ENCODE results near the gene AHCTF1.
"Not testable (repeated sequence)": the region's sequence is repeated elsewhere in the genome, so short reads cannot be mapped to it uniquely, and the experiment has no call there.

AHCTF1 gene

GRCh38 chr1:246836209-246836966 is 95.4 kb downstream of the AHCTF1 start:
- no peak for DNase-seq

DNA sequence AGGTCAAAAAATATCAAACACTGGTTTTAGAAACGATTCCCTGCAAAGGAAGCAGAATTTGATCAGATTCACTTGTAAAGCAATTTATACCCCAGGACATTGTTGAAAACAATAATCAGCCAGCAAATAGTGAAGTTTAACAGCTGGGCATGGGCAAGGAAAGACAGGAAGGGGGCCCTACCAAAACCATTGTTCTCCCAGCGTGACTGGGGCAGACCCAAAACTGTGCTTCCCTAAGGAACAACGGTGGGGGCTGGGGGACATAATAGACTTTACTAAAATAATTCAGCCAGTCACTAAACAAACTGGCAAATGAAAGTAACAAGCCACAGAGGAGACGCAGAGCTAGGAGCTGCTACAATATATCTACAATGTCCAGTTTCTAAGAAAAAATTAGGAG is 100.2 kb downstream of the AHCTF1 start:
- DNase-seq: no peak

GRCh38 chr1:246828818-246829217 is 102.9 kb downstream of the AHCTF1 start:
- DNase-seq: no peak

DNA sequence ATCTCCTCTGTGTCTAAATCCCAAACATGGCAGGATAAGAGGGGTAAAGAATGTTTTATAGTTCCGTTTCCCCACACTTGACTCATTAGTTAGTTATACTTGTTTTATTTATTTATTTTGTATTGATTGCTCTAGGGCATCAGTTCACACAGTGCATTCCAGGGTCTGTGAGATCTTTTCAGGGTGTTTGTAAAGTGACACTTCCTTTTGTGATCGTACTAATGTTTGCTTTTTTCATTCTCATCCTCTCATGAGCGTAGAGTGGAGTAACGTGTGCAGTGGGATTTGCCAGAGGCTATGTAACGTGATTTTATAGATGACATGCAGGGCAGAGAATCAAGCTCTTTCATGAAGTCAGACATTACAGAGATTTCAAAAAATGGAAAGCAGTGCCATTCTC is 104.4 kb downstream of the AHCTF1 start:
- no peak for DNase-seq

DNA sequence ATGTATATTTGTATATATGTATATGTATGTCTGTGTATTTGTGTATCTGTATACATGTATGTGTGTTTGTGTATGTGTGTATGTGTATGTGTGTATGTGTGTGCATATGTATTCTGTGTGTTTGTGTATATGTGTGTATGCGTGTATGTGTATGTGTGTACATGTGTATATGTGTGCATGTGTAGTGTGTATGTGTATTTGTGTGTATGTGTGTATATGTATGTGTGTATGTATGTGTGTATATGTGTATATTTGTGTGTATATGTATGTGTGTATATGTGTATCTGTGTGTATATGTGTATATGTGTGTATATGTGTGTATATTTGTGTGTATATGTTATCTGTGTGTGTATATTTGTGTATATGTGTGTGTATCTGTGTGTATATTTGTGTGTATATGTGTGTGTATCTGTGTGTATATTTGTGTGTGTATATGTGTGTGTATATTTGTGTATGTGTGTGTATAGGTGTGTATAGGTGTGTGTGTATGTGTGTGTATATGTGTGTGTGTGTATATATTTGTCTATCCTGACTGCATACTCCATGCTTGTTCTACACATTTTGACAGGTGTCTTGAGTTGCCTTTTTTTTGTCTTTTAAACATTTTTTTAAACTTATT is 106.1 kb downstream of the AHCTF1 start:
- DNase-seq: no peak

DNA sequence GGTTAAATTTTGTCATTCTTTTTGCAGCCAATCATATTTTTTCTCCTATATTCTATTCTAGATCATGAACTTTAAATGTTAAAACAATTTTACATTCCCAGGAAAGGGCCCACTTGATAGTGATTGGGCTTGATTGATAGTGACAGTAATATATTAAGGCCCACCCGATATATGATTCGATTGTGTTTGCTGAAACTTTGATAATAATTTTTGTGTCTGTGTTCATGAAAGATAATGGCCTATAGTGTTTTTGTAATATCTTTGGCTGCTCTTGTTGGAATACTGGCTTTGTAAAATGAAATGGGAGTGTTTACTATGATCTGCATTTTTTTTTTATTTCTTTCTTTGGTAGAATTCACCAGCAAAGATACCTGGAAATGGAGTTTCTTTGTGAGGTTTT is 107.2 kb downstream of the AHCTF1 start:
- DNase-seq: no peak

DNA sequence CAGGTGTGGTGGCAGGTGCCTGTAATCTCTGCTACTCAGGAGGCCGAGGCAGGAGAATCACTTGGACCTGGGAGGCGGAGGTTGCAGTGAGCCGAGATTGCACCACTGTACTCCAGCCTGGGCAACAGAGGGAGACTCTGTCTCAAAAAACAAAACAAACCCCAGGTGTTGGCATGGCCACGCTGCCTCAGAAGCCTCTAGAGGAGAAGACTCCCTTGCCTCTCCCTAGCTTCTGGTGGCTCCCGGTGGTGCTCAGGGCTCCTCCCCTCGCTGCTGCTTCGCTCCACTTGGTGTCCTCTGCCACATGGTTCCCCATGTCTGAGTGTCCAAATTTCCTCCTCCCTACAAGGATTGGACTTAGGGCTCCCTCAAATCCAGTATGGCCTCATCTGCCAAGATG is 109.6 kb downstream of the AHCTF1 start:
- not testable (repeated sequence) for DNase-seq

- no peak for DNase-seq
These were observed 111.1 kb downstream of the AHCTF1 start for GRCh38 chr1:246820666-246821065.

DNA sequence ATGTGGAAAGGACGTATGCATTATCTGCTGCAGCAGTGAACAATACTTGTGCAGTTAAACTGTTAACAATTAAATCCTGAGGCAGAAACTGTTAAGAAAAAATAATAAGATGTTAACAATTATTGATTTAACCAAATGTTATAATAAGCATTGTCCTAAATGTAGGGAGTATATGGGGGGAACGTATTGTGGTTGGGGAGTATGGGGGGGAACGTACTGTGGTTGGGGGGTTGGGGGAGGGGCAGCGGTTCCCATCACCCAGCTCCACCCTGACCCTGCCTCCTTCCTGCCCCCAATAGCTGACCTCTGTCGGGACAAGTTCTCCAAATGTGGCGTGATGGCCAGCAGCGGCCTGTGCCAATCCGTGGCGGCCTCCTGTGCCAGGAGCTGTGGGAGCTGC is 114.0 kb downstream of the AHCTF1 start:
- not testable (repeated sequence) for DNase-seq

- DNase-seq: no peak
These were observed 116.0 kb downstream of the AHCTF1 start for GRCh38 chr1:246815693-246816270.

DNA sequence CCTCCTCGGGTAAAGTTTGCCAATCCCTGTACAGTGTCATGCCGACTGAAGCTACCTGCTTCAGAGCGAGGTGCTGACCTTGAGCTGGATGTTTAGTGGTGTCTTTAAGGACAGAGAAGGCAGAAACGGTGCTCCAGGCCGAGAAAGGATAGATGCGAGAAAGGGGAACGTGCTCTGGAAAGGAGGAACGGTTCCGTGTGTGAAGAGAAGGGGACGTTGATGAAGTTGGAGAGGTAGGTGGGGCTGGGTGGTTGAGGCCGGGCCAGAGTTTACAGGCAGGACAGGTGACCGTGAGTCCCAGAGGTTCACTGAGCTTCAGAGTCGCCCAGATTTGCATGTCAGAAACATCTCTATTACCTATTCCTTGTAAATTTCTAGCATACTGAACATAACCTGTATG is 116.9 kb downstream of the AHCTF1 start:
- no peak for DNase-seq

GRCh38 chr1:246813325-246813724 is 118.4 kb downstream of the AHCTF1 start:
- DNase-seq: not testable (repeated sequence)

DNA sequence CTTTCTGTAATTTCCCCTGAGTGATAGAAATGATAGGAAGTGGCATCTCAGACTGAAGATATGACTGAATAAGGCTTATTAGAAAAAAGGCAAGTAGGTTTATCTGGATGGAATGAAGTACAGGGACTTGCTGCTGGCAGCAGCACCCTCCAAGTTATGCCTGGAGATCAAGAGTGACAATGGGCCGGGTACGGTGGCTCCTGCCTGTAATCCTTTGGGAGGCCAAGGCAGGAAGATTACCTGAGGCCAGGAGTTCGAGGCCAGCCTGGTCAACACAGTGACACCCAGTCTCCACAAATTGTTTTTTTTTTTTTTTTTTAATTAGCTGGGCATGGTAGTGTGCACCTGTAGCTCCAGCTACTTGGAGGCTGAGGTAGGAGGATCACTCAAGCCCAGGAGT is 119.8 kb downstream of the AHCTF1 start:
- DNase-seq: no peak

GRCh38 chr1:246809473-246809872 is 122.3 kb downstream of the AHCTF1 start:
- no peak for DNase-seq

DNA sequence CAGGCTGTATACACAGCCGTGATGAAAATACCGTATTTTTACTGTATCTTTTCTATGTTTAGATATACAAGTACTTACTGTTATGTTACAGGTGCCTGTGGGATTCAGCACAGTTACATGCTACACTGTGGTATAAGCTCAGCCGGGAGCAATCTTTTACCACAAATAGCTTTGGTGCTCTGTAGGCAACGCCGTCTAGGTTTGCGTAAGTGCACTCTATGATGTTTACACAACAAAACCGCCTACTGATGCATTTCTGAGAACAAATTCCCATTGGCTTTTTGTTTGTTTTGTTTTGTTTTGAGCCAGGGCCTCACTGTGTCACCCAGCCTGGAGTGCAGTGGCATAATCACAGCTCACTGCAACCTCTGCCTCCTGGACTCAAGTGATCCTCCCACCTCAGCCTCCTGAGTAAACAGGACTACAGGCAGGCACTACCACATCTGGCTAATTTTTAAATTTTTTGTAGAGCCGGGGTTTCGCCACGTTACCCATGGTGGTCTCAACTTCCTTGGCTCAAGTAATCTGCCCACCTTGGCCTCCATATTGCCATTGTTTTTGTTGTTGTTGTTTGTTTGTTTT is 126.5 kb downstream of the AHCTF1 start:
- no peak for DNase-seq

DNA sequence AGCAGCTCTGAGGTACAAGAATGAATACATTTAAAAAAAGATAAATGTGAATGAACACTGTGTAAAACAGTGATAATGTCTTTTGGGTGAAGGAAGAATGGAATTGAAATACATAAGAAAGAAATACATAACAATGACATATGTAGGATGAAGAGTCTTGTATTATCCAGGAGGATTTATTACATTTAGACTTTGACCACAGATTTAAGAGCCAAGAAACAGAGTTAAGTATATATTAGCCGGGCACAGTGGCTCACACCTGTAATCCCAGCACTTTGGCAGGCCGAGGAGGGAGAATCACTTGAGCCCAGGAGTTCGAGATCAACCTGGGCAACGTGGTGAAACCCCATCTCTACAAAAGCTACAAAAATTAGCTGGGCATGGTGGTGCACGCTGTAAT is 127.9 kb downstream of the AHCTF1 start:
- DNase-seq: no peak

DNA sequence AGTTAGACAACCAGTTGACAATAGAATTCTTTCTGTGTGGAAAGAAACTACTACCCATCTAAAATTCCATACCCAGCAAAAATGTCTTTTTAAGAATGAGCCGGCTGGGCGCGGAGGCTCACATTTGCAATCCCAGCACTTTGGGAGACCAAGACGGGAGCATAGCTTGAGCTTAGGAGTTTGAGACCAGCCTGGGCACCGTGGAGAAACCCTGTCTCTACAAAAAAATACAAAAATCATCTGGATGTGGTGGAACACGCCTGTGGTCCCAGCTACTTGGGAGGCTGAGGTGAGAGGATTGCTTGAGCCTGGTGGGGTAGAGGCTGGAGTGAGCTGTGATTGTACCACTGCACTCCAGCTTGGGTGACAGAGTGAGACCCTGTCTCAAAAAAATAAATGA is 128.4 kb downstream of the AHCTF1 start:
- DNase-seq: no peak

DNA sequence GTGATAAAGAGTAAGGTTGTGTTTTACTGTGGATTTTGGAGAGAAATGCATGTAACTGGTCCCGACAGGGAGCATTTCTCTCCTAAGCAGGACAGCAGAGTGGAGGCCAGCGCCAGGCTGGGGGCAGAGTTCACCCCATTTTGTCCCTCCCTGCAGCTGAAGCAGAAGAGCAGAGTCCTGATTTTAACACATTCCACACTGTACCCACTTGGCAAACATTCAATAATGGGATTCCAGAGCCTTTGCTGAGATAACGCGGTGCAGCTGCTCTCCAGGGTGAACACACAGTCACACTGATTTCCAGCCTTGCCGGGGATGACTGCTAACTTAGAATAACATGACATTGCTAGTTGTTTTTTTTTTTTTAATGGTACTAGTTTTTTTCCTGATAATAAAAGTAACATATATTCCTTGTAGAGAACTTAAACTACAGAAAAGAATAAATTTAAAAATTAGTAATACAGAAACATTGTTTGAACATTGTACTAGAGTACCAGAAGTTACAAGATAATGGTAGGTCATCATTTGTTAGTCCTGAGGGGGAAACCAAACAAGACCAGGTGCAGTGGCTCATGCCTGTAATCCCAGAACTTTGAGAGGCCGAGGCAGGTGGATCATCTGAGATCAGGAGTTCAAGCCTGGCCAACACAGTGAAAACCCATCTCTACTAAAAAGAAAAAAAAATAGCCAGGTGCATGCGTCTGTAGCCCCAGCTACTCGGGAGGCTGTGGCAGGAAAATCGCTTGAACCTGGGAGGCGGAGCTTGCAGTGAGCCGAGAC is 130.3 kb downstream of the AHCTF1 start:
- DNase-seq: no peak

GRCh38 chr1:246800756-246801155 is 131.0 kb downstream of the AHCTF1 start:
- DNase-seq: peak; percentile 6

DNA sequence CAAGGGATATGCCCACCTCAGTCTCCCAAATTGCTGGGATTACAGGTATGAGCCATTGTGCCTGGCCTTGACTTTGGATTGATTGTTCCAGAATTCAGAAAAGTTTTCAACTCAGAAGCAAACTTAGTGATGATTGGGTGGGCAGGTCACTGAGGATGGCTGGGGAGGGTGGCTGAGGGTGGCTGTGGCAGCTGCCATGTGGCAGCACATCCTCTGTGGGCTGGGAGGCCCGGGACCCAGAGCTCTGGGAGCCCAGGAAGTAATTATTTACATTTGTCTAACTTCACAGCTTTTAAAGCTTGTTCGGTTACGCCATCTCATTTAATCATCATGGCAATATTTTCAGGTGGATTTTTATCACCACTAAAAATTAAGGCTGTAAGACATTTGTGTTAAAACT is 131.4 kb downstream of the AHCTF1 start:
- no peak for DNase-seq

GRCh38 chr1:246798606-246799496 is 132.9 kb downstream of the AHCTF1 start:
- DNase-seq: no peak

DNA sequence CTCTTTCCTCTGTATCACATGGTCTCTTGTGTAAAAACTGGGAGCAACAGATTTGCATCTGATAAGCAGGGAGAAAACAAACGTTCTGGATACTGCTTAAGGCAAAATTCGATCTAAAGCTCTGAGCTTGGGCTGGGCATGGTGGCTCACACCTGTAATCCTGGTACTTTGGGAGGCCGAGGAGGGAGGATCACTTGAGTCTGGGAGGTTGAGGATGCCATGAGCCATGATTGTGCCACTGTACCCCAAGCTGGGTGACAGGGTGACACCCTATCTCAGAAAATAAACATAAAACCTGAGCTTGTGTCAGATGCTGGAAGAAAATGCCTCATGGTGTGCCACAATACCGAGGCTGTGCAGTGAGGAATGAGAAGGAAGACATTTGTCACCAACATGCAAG is 133.6 kb downstream of the AHCTF1 start:
- no peak for DNase-seq
